Stomach (tissue), 9 donors: ENCODE measurements around the gene DCLRE1A. TPM values are rescaled to one million over a fixed set of nuclear protein-coding genes. Genes with fewer than 3 reads are reported as not detected.
A peak's percentile ranks its signal among the peaks of the same experiment; 100 is the strongest.

Experiments used
- DNase-seq, 2 donors: peaks; one replicate each; pipeline versions ENCODE4 v3.0.0 to v3.0.0-alpha.2; 2013 to 2019
- H3K27ac ChIP-seq, 5 donors: fragments of 200-600 bp in 4 of 5; sonication (generic) in 4 of 5; one replicate each; pipeline ENCODE4 v1.5.1; 2013 to 2019; ENCODE audit warnings: mild to moderate bottlenecking in 1 of 5, moderate library complexity in 1 of 5
- H3K27me3 ChIP-seq, 3 donors: fragments of 200-600 bp; sonication (generic); one replicate each; pipeline ENCODE4 v1.5.1; 2017 to 2019; ENCODE audit warnings: mixed run types in 1 of 3
- H3K36me3 ChIP-seq, 4 donors: fragments of 200-600 bp; sonication (generic); 1 replicate in 3 of 4; 2 replicates in 1 of 4; pipeline ENCODE4 v1.5.1; 2016 to 2019
- H3K4me1 ChIP-seq, 4 donors: fragments of 200-600 bp; sonication (generic); one replicate each; pipeline ENCODE4 v1.5.1; 2016 to 2019
- H3K4me3 ChIP-seq, 4 donors: fragments of 200-600 bp; sonication (generic) in 3 of 4; one replicate each; pipeline ENCODE4 v1.5.1; 2016 to 2019; ENCODE audit warnings: mild to moderate bottlenecking in 1 of 4
- H3K9me3 ChIP-seq, 4 donors: fragments of 200-600 bp; sonication (generic); one replicate each; pipeline ENCODE4 v1.5.1; 2016 to 2019
- EP300 ChIP-seq: sonication (generic); formaldehyde crosslinking; IDR thresholded peaks from one replicate; pipeline ENCODE4 v1.6.1; 2017; ENCODE audit warnings: antibody characterized with exemption
- POLR2A ChIP-seq, 4 donors: fragments of 450-650 bp; IDR thresholded peaks; one replicate each; pipeline ENCODE4 v1.6.1; 2016; ENCODE audit warnings: antibody characterized with exemption in 4 of 4, control low read depth in 2 of 4, mild to moderate bottlenecking in 1 of 4, moderate library complexity in 1 of 4
- POLR2AphosphoS5 ChIP-seq, 3 donors: sonication (generic); formaldehyde crosslinking; IDR thresholded peaks; one replicate each; pipeline ENCODE4 v1.6.1; 2016; ENCODE audit warnings: antibody characterized with exemption in 3 of 3
- WGBS, 5 donors: extraction: QIAGEN DNeasy Blood & Tissue Kit in 3 of 5; methylation state at CpG; one replicate each; pipeline versions ENCODE4 v1.1.5 to v1.1.7; 2013 to 2018; 5-methylcytosine and 5-hydroxymethylcytosine counted together
- intact Hi-C: fragments of 100-400 bp; cut with DNase I; formaldehyde crosslinking; loops from one replicate; pipeline ENCODE4 v1.15.1; 2023; ENCODE audit warnings: low total_unique reads
- polyA plus RNA-seq, 3 donors: library from polyadenylated mRNA; stranded (reverse); fragments of 200-250 nt; gene quantifications; one replicate each; pipeline ENCODE4 v1.2.3, GENCODE V29; 2013
- total RNA-seq, 5 donors: library from RNA; depleted of rRNA; stranded (reverse); fragments of >200 nt; gene quantifications; one replicate each; pipeline versions ENCODE4 v1.1.0 to v1.2.3, GENCODE V29; 2014 to 2016
- TF ChIP-seq, protein P1 (sequence below), 7 experiments: fragments of 450-650 bp in 4 of 7; fragments of 200-600 bp in 3 of 7; sonication (generic) in 3 of 7; IDR thresholded peaks; one replicate each; pipeline ENCODE4 v1.5.1; 2016 to 2019; ENCODE audit warnings: antibody characterized with exemption in 7 of 7, control low read depth in 2 of 7, mild to moderate bottlenecking in 1 of 7
- donor health status: healthy with polysubstance abuse.
- donor health status: Bipolar disorder and iron deficiency.
- donor health status: healthy.

The DCLRE1A gene
- total and polyA plus RNA-seq, 8 donors: 2.0 to 11.7 (median 3.6) TPM

DNA sequence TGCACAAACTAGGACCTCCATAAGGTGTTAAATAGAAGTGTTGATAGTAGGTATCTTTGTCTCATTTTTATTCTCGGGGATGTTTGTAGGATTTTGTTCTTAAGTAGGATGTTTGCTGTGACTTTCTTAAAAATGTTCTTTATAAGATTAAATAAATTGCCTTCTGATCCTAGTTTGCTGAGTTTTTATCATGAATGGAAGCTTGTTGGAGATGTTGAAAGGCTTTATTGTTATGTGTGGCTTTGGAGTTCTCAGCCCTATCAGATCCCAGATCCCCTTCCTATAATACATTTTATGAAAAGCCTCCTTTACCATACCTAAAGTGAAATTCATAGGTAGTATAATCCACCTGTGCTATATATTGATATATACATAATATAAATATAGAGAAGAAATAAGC lies 40.7 kb upstream of the DCLRE1A start:
- 41 to 73% (median 54%) methylated on average over 1 of the region's 1 CpG for WGBS, 5 donors
- no peak for TF ChIP-seq POLR2AphosphoS5 (IDR thresholded peaks at IDR 0.05)
- TF ChIP-seq EP300: no peak
- H3K4me3 ChIP-seq: no peak overlapping the region

GRCh38 chr10:113893570-113893969 lies 39.7 kb upstream of the DCLRE1A start:
- intact Hi-C loops: no loop called here
- peak in 1 of 2 donors; percentile 34 for DNase-seq
- H3K27me3 ChIP-seq: no peaks in the 10 kb centered on the region
- H3K36me3 ChIP-seq: peaks cover 0 to 12% (median 10%) of the 10 kb centered on the region in 4 donors
- no peaks in the 10 kb centered on the region for H3K9me3 ChIP-seq
- TF ChIP-seq POLR2A (IDR thresholded peaks at IDR 0.05) (no peak), POLR2AphosphoS5 (IDR thresholded peaks at IDR 0.05) (no peak), EP300 (no peak)
- TF ChIP-seq, protein P1, sequence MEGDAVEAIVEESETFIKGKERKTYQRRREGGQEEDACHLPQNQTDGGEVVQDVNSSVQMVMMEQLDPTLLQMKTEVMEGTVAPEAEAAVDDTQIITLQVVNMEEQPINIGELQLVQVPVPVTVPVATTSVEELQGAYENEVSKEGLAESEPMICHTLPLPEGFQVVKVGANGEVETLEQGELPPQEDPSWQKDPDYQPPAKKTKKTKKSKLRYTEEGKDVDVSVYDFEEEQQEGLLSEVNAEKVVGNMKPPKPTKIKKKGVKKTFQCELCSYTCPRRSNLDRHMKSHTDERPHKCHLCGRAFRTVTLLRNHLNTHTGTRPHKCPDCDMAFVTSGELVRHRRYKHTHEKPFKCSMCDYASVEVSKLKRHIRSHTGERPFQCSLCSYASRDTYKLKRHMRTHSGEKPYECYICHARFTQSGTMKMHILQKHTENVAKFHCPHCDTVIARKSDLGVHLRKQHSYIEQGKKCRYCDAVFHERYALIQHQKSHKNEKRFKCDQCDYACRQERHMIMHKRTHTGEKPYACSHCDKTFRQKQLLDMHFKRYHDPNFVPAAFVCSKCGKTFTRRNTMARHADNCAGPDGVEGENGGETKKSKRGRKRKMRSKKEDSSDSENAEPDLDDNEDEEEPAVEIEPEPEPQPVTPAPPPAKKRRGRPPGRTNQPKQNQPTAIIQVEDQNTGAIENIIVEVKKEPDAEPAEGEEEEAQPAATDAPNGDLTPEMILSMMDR (IDR thresholded peaks at IDR 0.05): no peak
- WGBS, 5 donors: 33 to 47% (median 36%) methylated on average over 2 of the region's 2 CpGs
- no peak overlapping the region for H3K4me3 ChIP-seq
- H3K4me1 ChIP-seq: peaks cover 0 to 36% (median 17%) of the 10 kb centered on the region in 4 donors
- H3K27ac ChIP-seq: peak overlapping the region in 2 of 5 donors; percentile 2 to 61

More for the DNA sequence above, 40.7 kb upstream of the DCLRE1A start:
- peaks cover 0 to 22% (median 17%) of the 10 kb centered on the region in 4 donors for H3K36me3 ChIP-seq
- H3K9me3 ChIP-seq: no peaks in the 10 kb centered on the region
- DNase-seq: no peak
- H3K27ac ChIP-seq: peak overlapping the region in 1 of 5 donors; percentile 2
- peaks cover 0 to 36% (median 17%) of the 10 kb centered on the region in 4 donors for H3K4me1 ChIP-seq
- intact Hi-C loops: no loop called here
- H3K27me3 ChIP-seq: no peaks in the 10 kb centered on the region

DNA sequence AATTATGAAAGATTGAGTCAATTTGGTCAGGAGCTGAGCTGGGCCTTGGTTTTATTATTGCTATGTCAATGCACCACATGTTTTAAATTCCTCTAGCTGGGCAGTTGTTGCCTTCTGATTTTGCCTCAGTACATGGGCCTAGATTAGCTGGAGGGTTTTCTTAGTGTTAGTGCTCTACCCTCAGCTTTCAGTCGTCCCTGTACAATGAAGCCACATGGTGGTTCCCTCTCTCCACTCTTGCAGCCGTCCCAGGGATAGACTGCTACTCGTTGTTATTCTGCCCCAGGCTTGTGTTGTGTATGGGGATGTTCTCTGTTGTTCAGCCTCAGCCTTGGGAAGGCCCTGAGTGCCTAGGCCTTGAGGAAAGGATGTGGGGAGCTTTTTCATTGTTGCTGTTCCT lies 37.6 kb upstream of the DCLRE1A start:
- Histone ChIP-seq H3K36me3 (peaks cover 0 to 18% (median 10%) of the 10 kb centered on the region in 4 donors), H3K27me3 (no peaks in the 10 kb centered on the region), H3K27ac (peak overlapping the region in 1 of 5 donors; percentile 56), H3K9me3 (no peaks in the 10 kb centered on the region), H3K4me3 (no peak overlapping the region), H3K4me1 (peaks cover 0 to 36% (median 17%) of the 10 kb centered on the region in 4 donors)
- DNase-seq: peak in 1 of 2 donors; percentile 12
- 29 to 81% (median 59%) methylated on average over 3 of the region's 3 CpGs for WGBS, 5 donors
- TF ChIP-seq EP300: no peak
- intact Hi-C loops: no loop called here

- TF ChIP-seq, protein P1 (IDR thresholded peaks at IDR 0.05): no peak
- no peak for TF ChIP-seq POLR2A (IDR thresholded peaks at IDR 0.05)
- no peak for TF ChIP-seq EP300
- Histone ChIP-seq H3K4me1 (peaks cover 0 to 36% (median 17%) of the 10 kb centered on the region in 4 donors), H3K27me3 (no peaks in the 10 kb centered on the region), H3K9me3 (no peaks in the 10 kb centered on the region), H3K36me3 (peaks cover 0 to 23% (median 16%) of the 10 kb centered on the region in 4 donors), H3K27ac (no peak overlapping the region), H3K4me3 (no peak overlapping the region)
- intact Hi-C loops: no loop called here
- 44 to 72% (median 58%) methylated on average over 4 of the region's 4 CpGs for WGBS, 5 donors
- DNase-seq: no peak
These were observed 36.9 kb upstream of the DCLRE1A start for GRCh38 chr10:113890769-113891168.

DNA sequence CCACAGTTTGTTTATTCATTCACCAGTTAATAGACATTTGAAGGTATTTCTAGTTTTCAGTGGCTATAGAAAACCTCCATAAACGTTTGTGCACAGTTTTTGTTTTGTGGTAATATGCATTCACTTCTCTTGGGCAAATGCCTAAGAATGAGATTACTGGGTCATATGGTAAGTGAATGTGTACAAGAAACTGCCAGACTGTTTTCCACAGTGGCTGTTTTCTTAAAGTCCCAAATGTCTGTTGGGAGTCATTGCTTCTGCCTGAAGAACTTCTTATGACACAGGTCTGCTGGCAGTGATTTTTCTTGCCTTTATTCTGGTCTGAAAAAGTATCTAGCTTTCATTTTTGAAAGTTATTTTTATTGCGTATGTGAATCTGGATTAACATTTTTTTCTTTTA lies 36.0 kb upstream of the DCLRE1A start:
- TF ChIP-seq POLR2A (IDR thresholded peaks at IDR 0.05): no peak
- no peak for TF ChIP-seq EP300
- TF ChIP-seq, protein P1 (IDR thresholded peaks at IDR 0.05): no peak
- no peak for TF ChIP-seq POLR2AphosphoS5 (IDR thresholded peaks at IDR 0.05)
- no peak overlapping the region for H3K27ac ChIP-seq
- no peak overlapping the region for H3K4me3 ChIP-seq
- intact Hi-C loops: no loop called here
- no peaks in the 10 kb centered on the region for H3K9me3 ChIP-seq
- H3K36me3 ChIP-seq: peaks cover 0 to 30% (median 20%) of the 10 kb centered on the region in 4 donors
- DNase-seq: no peak
- peaks cover 0 to 34% (median 15%) of the 10 kb centered on the region in 4 donors for H3K4me1 ChIP-seq
- H3K27me3 ChIP-seq: no peaks in the 10 kb centered on the region
- 54 to 72% (median 66%) methylated on average over 2 of the region's 2 CpGs for WGBS, 5 donors
